ENCODE measurements around the gene MMP3. TPM values are rescaled to one million over a fixed set of nuclear protein-coding genes. Genes with fewer than 3 reads are reported as not detected.

Gene MMP3
- total RNA-seq, 4 donors from 2014 or later = 0.48 to 4.8 (median 1.1) TPM

DNA sequence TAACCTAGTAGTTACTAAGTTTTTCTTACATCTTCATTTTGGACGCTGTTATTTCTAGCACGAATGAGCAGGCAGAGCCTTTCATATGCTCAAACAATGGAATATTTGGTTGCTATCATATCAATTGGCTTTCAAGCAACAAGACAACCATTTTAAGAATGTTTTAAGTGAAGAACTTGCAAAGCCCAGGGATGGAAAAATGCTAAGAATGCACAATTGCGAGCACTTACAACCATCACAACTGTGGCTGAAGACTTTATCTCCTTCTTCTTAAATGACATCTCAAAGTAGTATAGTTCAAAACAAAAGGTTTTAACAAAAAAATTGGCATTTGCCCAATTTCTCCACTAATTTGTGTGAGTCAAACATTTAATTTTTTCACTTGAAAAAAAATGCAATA, 37.1 kb downstream of the MMP3 start:
- intact Hi-C loops (cut with DNase I; ENCODE audit: low total_unique reads) = no loop called here
- no peaks in the 10 kb centered on the region for H3K27me3 ChIP-seq
- H3K9me3 ChIP-seq = no peaks in the 10 kb centered on the region
- no peaks in the 10 kb centered on the region for H3K36me3 ChIP-seq
- in situ Hi-C loops (cut with MboI; ENCODE audit: low pct_ligation_motif_present in 1 of 4, low pct_unique_long_range_greater_than_20kb in 1 of 4, low sequenced_read_pairs in 3 of 4) = no loop called here
- H3K4me3 ChIP-seq = no peak overlapping the region
- no peak for TF ChIP-seq POLR2AphosphoS5 (IDR thresholded peaks at IDR 0.05)
- TF ChIP-seq, protein P1, sequence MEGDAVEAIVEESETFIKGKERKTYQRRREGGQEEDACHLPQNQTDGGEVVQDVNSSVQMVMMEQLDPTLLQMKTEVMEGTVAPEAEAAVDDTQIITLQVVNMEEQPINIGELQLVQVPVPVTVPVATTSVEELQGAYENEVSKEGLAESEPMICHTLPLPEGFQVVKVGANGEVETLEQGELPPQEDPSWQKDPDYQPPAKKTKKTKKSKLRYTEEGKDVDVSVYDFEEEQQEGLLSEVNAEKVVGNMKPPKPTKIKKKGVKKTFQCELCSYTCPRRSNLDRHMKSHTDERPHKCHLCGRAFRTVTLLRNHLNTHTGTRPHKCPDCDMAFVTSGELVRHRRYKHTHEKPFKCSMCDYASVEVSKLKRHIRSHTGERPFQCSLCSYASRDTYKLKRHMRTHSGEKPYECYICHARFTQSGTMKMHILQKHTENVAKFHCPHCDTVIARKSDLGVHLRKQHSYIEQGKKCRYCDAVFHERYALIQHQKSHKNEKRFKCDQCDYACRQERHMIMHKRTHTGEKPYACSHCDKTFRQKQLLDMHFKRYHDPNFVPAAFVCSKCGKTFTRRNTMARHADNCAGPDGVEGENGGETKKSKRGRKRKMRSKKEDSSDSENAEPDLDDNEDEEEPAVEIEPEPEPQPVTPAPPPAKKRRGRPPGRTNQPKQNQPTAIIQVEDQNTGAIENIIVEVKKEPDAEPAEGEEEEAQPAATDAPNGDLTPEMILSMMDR (IDR thresholded peaks at IDR 0.05) = no peak
- TF ChIP-seq EP300 (IDR thresholded peaks at IDR 0.05; ENCODE audit: low read depth) = no peak
- no peak for TF ChIP-seq POLR2A (IDR thresholded peaks at IDR 0.05)
- no peak overlapping the region for H3K27ac ChIP-seq
- WGBS, 2 donors (ENCODE audit: low coverage in 1 of 2) = 69 to 88% methylated on average over 3 of the region's 3 CpGs
- H3K4me1 ChIP-seq = no peaks in the 10 kb centered on the region
- DNase-seq = no peak

DNA sequence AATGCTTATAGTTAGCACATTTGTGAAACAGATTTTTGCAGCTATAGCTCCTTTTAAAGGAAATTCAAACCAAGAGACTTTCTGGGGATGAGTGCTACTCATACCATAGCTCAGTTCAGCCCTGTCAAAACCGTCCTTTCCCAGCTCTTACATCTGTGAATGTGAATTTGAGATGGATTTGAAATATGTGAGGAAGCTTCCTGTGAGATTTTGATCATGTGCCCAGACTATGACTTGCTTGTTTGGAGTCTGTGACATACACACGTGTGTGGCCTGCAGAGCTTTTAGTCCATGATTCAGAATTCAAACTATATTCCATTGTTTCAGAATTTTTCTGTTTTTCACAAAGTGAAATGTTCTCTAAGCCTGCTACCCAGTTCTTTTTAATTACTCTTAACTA, 41.1 kb downstream of the MMP3 start:
- H3K4me3 ChIP-seq = no peak overlapping the region
- no peaks in the 10 kb centered on the region for H3K9me3 ChIP-seq
- H3K27ac ChIP-seq = no peak overlapping the region
- no peaks in the 10 kb centered on the region for H3K4me1 ChIP-seq
- DNase-seq = no peak
- intact Hi-C loops (cut with DNase I; ENCODE audit: low total_unique reads) = no loop called here
- H3K27me3 ChIP-seq = no peaks in the 10 kb centered on the region
- TF ChIP-seq, protein P1 (IDR thresholded peaks at IDR 0.05) = no peak
- TF ChIP-seq EP300 (IDR thresholded peaks at IDR 0.05; ENCODE audit: low read depth) (no peak), POLR2AphosphoS5 (IDR thresholded peaks at IDR 0.05) (no peak), POLR2A (IDR thresholded peaks at IDR 0.05) (no peak)
- WGBS, 2 donors (ENCODE audit: low coverage in 1 of 2) = 43 to 61% methylated on average over 2 of the region's 2 CpGs
- in situ Hi-C loops (cut with MboI; ENCODE audit: low pct_ligation_motif_present in 1 of 4, low pct_unique_long_range_greater_than_20kb in 1 of 4, low sequenced_read_pairs in 3 of 4) = no loop called here
- H3K36me3 ChIP-seq = no peaks in the 10 kb centered on the region

DNA sequence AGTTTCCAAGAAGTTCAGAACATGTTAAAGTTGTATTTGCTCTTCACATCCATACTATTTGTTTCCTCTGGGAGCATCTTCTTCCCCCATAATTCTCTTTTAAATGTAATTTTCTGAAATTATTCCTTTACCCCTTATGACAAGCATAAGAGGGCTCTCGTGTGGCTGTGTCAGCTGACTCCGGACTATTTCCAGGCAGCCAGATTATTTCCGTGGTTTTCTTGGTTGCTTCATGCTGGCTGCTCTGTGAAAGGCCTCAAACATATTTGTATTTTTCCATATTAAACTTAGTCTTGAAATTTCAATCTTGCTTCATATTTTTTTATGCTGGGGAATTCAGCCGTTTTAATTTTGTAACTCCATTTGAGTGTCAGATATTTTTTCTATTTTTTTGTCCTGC, 42.6 kb downstream of the MMP3 start:
- in situ Hi-C loops (cut with MboI; ENCODE audit: low pct_ligation_motif_present in 1 of 4, low pct_unique_long_range_greater_than_20kb in 1 of 4, low sequenced_read_pairs in 3 of 4) = no loop called here
- intact Hi-C loops (cut with DNase I; ENCODE audit: low total_unique reads) = no loop called here
- WGBS, 2 donors (ENCODE audit: low coverage in 1 of 2) = 66 to 82% methylated on average over 4 of the region's 4 CpGs
- no peaks in the 10 kb centered on the region for H3K36me3 ChIP-seq
- no peaks in the 10 kb centered on the region for H3K27me3 ChIP-seq
- H3K4me3 ChIP-seq = no peak overlapping the region
- TF ChIP-seq POLR2A (IDR thresholded peaks at IDR 0.05) (no peak), POLR2AphosphoS5 (IDR thresholded peaks at IDR 0.05) (no peak), EP300 (IDR thresholded peaks at IDR 0.05; ENCODE audit: low read depth) (no peak)
- TF ChIP-seq, protein P1 (IDR thresholded peaks at IDR 0.05) = no peak
- H3K27ac ChIP-seq = peak overlapping the region in 1 of 4 donors; percentile 0
- H3K9me3 ChIP-seq = no peaks in the 10 kb centered on the region
- no peaks in the 10 kb centered on the region for H3K4me1 ChIP-seq
- no peak for DNase-seq

DNA sequence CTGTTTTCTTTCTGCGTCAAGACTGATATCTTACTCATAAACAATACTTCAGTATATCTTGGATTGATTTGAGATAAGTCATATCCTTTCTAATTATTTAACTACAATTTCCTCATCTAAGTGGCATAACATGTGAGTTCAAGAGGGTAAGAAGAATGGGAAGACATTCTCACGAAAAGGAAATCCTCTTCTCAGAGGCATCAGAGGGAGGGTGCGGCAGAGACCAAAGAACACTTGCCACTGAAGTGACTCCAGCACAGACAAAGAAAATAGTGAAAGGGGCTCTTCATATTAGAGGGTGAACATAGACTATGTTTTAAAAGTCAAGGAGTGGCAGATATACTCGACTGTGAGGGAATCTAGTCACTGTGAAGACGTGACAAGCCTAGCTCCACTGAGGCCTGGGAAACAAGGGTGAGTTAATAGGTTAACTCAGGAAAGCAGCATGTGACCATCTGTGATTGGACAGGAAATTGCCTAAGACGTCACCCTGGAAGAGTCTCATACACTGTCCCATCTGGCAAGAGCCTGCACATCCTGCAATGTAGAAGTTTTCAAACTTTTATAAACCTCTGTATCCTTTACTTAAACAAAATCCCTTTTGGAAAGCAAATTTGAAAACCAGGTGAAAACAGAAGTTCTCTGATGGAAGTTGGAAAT, 43.6 kb downstream of the MMP3 start:
- TF ChIP-seq POLR2A (IDR thresholded peaks at IDR 0.05) (no peak), EP300 (IDR thresholded peaks at IDR 0.05; ENCODE audit: low read depth) (no peak), POLR2AphosphoS5 (IDR thresholded peaks at IDR 0.05) (no peak)
- TF ChIP-seq, protein P1 (IDR thresholded peaks at IDR 0.05) = no peak
- no peaks in the 10 kb centered on the region for H3K36me3 ChIP-seq
- H3K27ac ChIP-seq = peak overlapping the region in 2 of 4 donors; percentile 1 to 11
- in situ Hi-C loops (cut with MboI; ENCODE audit: low pct_ligation_motif_present in 1 of 4, low pct_unique_long_range_greater_than_20kb in 1 of 4, low sequenced_read_pairs in 3 of 4) = no loop called here
- WGBS, 2 donors (ENCODE audit: low coverage in 1 of 2) = 64 to 72% methylated on average over 6 of the region's 6 CpGs
- no peaks in the 10 kb centered on the region for H3K27me3 ChIP-seq
- H3K9me3 ChIP-seq = no peaks in the 10 kb centered on the region
- no peak for DNase-seq
- H3K4me3 ChIP-seq = no peak overlapping the region
- no peaks in the 10 kb centered on the region for H3K4me1 ChIP-seq
- intact Hi-C loops (cut with DNase I; ENCODE audit: low total_unique reads) = no loop called here

Measured in transverse colon (tissue), 4 donors.